ENCODE data around the gene NKX1-1.
"Not testable (repeated sequence)": the region's sequence is repeated elsewhere in the genome, so short reads cannot be mapped to it uniquely, and the experiment has no call there.

The NKX1-1 gene

DNA sequence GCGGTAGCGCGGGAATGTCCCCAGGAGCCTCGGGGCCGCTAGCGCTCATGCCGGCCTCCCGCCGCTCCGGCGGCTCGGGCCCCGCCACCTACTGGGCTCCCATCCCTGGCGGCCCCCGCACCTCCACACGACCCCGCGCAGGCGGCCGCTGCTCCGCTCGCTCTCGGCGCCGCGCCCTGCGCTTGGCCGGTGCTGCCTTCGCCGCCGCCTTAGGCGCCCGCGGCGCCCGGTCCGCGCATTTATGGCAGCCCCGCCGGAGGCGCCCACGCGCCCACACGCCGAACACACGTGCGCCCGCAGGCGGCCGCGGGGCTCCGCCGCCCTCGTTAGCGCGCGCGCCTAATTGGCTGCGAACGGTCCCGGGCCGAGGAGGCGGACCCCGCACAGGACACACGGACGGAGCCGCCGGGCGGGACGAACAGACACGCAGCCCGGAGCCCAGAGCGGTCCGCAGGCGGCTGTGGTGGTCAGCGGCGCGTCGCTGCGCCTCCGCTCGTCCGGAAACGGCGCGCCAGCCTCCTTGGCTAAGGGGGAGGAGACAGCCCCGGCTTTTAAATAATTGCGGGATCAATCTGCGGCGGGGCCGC lies at the start of gene NKX1-1:
TSS of gene NKX1-1 (minus strand) at position 49 of the 587 bp plus-strand sequence. CDS start at position 49, 0 bp downstream.
- DNase-seq: no peak

DNA sequence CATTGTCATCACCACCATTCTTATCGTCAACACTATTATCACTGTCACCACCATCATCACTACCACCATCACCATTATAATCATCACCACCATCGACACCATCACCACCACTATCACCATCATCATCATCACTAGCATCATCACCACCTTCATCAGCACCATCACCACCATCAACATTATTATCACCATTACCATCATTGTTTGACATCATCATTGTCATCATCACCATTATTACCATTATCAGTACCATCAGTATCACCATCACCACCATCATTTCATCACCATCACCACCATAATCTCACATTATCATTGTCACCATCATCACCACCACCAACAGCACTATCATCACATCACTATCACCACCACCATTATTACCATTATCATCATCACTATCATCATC lies 47.5 kb upstream of the NKX1-1 start:
- DNase-seq: no peak

DNA sequence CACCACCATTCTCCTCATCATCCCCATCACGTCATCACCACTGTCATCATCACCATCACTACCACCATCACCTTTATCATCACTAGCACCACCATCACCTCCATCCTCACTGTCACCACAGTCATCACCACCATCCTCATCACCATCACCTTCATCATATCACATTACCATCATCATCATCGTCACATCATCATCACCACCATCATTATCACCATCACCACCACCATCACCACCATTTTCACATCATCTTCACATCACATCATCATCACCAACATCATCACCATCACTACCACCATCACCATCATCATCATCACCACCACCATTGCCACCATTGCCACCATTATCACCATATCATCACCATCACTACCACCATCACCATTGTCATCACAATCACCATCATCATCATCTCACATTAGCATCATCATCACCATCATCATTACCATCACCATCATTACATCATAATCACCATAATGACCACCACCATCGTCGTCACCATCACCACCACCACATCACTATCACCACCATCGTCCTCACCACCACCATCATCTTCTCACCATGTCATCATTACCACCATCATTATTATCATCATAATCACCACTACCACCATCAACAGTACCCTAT lies 46.3 kb upstream of the NKX1-1 start:
- DNase-seq: no peak

DNA sequence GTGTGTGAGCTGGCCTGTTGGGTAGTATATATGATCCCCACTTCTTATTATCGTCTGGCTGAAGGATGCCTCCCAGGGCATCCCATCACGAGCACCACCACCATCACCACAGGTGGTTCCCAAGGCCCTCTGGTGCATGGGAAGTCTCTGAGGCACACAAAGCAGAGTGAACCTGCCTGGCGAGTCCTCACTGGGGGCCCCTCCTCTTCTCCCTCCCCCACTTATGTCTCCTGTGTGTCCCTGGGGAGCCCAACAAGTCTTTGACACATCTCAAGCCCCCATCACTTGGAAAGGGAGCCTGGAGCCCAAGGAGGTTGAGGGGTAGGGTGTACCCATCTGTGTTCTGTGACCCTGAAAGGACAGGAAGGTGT lies 45.5 kb upstream of the NKX1-1 start:
- DNase-seq: no peak

- no peak for DNase-seq
Measured at GRCh38 chr4:1451106-1451751, 45.0 kb upstream of the NKX1-1 start.

DNA sequence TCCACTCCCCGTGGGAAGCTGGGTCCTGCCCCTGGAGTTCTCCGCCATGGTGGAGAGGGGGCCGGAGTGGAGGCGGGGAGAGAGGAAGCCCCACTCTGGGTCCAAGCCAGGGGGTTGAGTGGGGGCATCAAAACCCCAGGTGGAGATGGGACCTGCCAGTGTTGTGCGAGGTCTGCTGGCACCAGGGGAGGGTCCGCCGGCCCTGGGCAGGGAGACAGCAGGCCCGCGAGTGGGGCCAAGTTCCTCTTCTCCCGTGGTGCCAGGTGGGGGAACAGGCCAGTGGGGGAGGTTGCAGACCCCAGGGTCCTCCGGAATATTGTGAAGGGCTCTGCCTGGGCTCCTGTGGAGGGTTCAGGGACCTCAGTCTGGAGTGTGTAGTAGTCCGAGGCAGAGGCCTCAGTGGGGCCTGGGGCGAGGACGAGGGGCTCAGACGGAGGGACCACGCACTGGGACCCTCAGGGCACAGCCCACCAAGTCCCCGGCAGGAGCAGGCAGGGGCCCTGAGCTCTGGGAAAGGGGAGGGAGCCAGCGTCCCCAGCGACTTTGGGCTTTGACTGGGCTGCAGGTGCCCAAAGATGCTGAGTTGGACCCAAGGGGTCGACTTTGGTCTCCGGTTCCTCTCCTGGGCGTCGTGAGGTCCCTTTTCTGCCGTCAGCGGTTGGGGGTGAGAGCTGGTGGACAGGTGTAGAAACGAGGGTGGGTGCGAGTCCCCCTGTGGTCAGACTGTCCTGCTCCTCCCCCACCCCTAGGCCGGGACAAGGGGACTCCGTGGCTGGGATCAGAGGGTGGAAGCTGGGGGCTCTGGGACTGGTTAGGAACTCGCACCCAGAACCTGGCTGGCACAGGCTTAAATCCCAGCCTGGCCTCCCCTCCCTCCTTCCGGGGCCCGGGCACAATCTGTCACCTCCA lies 43.8 kb upstream of the NKX1-1 start:
- no peak for DNase-seq

DNA sequence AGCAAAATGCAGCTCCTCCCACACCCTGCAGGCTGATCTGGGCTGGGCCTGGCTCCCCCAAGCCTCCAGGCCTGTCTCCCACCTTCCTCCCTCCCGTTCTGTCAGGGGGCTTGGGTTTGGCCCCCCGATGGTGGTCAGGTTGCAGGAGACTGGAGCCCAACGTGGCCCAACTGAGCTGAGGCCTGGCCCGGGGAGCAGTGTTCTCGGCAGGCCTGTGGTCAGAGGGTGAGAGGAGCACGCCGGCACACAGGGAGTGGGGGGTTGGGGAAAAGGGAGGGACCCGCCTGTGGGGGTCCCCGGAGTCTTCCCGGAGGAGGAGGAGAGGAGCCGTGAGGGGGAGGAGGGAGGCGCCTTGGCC lies 43.2 kb upstream of the NKX1-1 start:
- no peak for DNase-seq

GRCh38 chr4:1448589-1449420 lies 42.6 kb upstream of the NKX1-1 start:
- no peak for DNase-seq

DNA sequence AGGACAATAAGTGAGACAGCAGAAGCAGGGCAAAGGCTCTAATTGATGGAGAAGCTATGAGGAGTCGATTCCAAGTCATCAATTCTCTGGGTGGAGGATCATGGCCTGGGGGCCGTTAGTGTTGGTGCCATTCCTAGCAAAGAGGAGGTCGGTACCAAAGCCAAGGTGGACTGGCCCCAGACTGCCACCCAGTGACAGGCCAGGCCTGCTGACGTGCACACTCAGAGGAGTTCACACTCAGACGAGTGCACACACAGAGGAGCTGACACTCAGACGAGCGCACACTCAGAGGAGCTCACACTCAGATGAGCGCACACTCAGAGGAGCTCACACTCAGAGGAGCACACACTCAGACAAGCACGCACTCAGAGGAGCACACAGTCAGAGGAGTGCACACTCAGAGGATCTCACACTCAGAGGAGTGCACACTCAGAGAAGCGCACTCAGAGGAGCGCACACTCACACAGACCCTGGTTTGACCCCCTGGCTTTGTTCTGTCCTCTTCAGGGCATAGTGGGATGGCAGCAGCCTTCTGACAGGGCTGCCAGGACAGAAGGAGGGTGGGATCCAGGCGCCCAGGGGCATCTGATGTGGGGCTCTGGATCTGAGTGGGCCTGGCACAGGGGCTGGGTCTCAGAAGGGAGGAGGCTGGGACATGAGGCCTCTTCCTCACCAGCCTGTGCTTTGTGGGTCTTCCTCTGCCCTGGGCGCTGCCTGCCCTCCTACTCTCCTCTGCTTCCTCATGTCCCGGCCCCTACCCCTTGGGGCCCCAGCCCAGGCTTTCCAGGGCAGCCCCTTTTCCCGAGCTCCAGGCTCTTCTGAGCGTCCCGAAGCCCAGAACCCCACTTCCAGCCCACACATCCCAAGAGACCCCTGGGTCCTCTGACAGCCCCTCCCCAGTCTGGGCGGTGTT lies 41.7 kb upstream of the NKX1-1 start:
- DNase-seq: no peak

DNA sequence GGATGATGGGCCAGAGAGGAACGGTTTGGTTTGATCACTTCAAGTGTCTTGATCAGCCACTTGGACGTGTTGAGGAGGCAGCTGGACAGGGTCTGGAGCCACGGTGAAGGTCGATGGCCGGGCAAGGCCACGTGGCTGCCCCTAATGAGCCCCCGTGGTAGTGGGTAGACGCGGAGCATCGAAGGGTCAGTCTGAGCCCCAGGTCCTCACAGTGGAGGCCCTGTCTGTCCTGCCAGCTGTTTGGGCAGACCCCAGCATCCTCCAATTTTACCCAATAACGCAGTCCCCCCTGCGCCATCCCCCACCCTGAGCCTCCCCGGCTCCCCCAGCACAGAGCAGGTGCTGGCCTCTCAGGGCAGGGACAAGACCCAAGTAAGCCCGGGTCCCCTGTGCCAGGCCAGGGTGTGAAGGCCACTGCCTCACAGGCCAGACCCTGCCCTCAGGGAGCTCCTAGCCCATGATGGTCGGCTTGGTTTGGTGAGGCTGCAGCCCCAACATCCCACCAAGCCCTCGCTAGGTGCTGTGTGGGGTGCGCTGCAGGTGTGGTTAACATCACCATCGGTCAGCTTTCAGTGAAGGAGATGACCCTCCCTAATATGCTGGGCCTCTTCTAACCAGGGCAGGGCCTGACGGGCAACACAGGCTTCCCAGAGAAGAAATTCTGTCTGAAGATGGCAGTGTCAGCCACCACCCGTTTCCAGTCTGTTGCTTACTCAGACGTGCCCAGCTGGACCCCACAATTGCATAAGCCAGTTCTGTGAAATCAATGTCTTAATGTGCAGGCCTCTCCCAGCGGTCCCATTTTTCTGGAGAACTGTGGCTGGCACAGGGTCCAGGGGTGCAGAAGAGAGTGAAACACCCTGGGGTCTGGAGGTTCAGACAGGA lies 40.5 kb upstream of the NKX1-1 start:
- DNase-seq: no peak

GRCh38 chr4:1445716-1446445 lies 39.6 kb upstream of the NKX1-1 start:
- no peak for DNase-seq

GRCh38 chr4:1443688-1444172 lies 37.5 kb upstream of the NKX1-1 start:
- not testable (repeated sequence) for DNase-seq

GRCh38 chr4:1427010-1427409 lies 20.8 kb upstream of the NKX1-1 start:
- DNase-seq: no peak

- DNase-seq: no peak
Measured at GRCh38 chr4:1421657-1422056, 15.4 kb upstream of the NKX1-1 start.

GRCh38 chr4:1419708-1420107 lies 13.5 kb upstream of the NKX1-1 start:
- DNase-seq: no peak

DNA sequence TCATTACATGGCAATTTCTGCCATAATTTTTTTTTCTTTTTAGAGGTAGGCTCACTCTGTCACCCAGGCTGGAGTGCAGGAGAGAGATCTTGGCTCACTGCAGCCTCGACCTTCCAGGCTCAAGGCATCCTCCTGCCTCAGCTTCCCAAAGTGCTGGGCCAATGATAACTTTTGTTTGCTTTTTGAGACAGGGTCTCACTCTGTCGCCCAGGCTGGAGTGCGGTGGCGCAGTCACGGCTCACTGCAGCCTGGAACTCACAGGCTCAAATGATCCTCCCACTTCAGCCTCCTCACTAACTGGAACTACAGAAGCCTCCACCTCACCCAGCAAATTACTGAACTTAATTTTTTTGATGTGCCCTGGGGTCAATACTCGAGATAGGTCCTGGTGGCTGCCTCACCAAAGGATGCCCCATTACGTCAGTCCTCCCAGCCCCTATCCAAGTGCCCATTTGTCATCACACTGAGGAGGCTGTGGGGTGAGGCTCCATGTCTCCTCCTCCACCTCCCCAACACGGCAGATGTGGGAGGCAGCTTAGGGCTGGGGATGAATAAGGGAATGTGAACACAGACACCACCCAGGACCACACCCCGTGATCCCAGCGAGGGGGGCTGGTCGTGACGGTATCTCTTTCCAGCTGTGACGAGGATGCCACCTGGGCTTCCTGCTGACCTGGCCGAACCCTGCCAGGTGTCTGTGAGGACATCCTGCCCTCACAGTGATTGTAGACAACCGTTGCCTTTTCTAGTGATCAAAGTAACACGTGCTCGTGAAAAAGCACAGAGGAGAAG lies 12.4 kb upstream of the NKX1-1 start:
- no peak for DNase-seq

DNA sequence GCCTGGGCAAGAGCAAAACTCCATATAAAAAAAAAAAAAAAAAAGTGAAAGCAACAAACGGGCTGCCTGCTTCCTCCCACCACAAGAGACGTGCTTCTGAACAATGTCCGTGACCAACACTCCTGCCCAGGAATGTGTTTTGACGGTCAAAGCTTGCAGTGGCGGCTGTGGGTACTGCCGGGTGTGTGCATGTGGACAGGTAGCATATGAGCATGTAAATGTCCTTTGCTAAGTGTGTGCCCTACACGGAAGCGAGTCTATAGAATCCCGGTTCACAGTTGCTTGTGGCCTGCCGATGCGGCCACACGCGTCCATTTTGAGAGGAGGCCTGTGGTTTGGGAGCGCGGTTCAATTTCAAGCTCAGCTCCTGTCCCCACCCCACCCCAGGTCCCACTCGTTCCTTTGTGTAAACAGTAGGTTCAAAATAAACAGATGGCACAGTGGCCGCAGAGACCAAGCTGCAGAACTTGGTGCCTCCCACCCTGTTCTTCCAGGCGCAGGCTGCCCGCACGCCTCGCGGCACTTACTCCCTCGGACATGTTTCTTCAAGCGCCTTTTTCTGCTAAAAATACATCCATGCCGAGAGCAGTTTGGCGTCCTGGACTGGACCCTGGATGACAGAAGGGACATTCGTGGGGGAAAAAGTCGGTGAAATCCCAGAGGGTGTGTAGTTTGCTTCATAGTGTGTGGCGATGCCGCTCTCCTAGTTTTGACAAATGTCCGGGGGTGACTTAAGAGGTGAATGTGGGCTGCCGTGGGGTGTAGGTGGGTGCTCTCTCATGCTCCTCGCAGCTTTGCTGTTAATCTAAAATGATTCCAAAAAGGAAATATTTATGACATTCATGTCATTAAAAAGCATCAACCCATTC lies 11.5 kb upstream of the NKX1-1 start:
- no peak for DNase-seq

GRCh38 chr4:1416948-1417260 lies 10.7 kb upstream of the NKX1-1 start:
- no peak for DNase-seq
